Peyer's patch (tissue), 4 donors: ENCODE measurements around the gene RANGRF. TPM values are rescaled to one million over a fixed set of nuclear protein-coding genes. Genes with fewer than 3 reads are reported as not detected.

Source experiments
- DNase-seq, 3 donors: peaks; one replicate each; pipeline ENCODE4 v3.0.0-alpha.2; 2017 to 2019
- H3K27ac ChIP-seq, 4 donors: fragments of 200-600 bp; sonication (generic); one replicate each; pipeline ENCODE4 v1.5.1; 2016 to 2019
- H3K27me3 ChIP-seq, 2 donors: fragments of 200-600 bp; sonication (generic); one replicate each; pipeline ENCODE4 v1.5.1; 2019
- H3K36me3 ChIP-seq, 3 donors: fragments of 200-600 bp; sonication (generic); one replicate each; pipeline ENCODE4 v1.5.1; 2016 to 2019
- H3K4me1 ChIP-seq, 4 donors: fragments of 200-600 bp; sonication (generic); one replicate each; pipeline ENCODE4 v1.5.1; 2016 to 2019
- H3K4me3 ChIP-seq, 4 donors: fragments of 200-600 bp; sonication (generic); 1 replicate in 3 of 4; 2 replicates in 1 of 4; pipeline ENCODE4 v1.5.1; 2016 to 2019; ENCODE audit warnings: mild to moderate bottlenecking in 1 of 4
- H3K9me3 ChIP-seq, 4 donors: fragments of 200-600 bp; sonication (generic); one replicate each; pipeline ENCODE4 v1.5.1; 2016 to 2019; ENCODE audit warnings: mild to moderate bottlenecking in 1 of 4
- POLR2A ChIP-seq, 2 donors: fragments of 450-650 bp; IDR thresholded peaks; one replicate each; pipeline ENCODE4 v1.5.1; 2017; ENCODE audit warnings: antibody characterized with exemption in 2 of 2, mild to moderate bottlenecking in 2 of 2, moderate library complexity in 2 of 2
- total RNA-seq, 4 donors: library from RNA; depleted of rRNA; stranded (reverse); fragments of >200 nt; gene quantifications; one replicate each; pipeline ENCODE4 v1.1.0, GENCODE V29; 2016
- TF ChIP-seq, protein P1 (sequence below), 6 experiments: fragments of 450-650 bp in 4 of 6; fragments of 200-600 bp in 2 of 6; sonication (generic) in 1 of 6; IDR thresholded peaks; one replicate each; pipeline ENCODE4 v1.5.1; 2017 to 2019; ENCODE audit warnings: antibody characterized with exemption in 6 of 6, mild to moderate bottlenecking in 3 of 6, moderate library complexity in 1 of 6

Gene RANGRF
- total RNA-seq, 4 donors from 2014 or later: 6.8 to 27.2 (median 16.1) TPM

DNA sequence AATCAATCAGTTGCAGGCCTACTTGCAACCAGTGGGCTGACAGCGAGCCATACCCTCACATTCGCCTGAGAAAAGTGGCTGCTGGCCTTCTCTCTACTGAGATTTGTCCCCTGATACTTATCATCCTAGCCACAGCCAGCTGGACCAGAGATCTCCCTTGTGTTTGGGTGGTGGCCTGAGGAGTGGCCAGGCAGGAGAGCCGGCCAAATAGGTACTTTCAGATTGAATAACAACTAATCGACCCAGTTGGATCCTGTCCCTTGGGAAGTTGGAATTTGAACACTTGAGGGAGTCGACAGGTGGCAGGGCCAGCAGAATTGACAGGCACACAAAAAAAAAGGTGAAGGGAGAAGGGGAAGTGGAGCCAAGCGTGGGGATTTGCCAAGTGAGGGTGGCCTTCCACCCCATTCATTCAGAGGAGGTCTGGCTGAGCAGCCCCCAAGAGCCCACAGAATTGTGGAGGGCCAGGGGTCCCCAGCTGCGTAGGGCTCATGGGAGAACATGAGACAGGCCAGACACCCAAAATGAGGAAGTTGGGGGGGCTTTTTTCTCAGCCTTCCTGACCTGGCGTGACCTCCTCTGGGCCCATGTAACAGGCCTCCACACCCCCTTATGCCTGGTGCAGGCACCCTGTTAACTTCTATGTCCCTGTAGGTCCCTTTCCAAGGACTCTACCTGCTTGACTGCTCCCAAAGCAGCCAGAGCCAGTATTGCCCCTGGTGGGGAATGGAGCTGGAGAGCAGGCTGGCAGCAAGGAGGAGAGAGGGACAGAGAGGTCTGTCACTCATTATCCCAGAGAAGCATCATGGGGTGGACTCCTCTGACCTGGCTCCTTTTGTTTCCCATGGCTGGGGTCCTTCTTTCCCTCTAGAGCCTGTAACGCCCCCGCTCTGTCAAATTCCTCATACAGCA is 2.9 kb upstream of the RANGRF start:
- H3K27me3 ChIP-seq: no peaks in the 10 kb centered on the region
- no peak for DNase-seq
- no peak overlapping the region for H3K27ac ChIP-seq
- no peaks in the 10 kb centered on the region for H3K36me3 ChIP-seq
- TF ChIP-seq, protein P1, sequence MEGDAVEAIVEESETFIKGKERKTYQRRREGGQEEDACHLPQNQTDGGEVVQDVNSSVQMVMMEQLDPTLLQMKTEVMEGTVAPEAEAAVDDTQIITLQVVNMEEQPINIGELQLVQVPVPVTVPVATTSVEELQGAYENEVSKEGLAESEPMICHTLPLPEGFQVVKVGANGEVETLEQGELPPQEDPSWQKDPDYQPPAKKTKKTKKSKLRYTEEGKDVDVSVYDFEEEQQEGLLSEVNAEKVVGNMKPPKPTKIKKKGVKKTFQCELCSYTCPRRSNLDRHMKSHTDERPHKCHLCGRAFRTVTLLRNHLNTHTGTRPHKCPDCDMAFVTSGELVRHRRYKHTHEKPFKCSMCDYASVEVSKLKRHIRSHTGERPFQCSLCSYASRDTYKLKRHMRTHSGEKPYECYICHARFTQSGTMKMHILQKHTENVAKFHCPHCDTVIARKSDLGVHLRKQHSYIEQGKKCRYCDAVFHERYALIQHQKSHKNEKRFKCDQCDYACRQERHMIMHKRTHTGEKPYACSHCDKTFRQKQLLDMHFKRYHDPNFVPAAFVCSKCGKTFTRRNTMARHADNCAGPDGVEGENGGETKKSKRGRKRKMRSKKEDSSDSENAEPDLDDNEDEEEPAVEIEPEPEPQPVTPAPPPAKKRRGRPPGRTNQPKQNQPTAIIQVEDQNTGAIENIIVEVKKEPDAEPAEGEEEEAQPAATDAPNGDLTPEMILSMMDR (IDR thresholded peaks at IDR 0.05): no peak
- no peak for TF ChIP-seq POLR2A (IDR thresholded peaks at IDR 0.05)
- no peaks in the 10 kb centered on the region for H3K9me3 ChIP-seq
- H3K4me3 ChIP-seq: no peak overlapping the region
- H3K4me1 ChIP-seq: peaks cover 0 to 23% (median 7%) of the 10 kb centered on the region in 4 donors

DNA sequence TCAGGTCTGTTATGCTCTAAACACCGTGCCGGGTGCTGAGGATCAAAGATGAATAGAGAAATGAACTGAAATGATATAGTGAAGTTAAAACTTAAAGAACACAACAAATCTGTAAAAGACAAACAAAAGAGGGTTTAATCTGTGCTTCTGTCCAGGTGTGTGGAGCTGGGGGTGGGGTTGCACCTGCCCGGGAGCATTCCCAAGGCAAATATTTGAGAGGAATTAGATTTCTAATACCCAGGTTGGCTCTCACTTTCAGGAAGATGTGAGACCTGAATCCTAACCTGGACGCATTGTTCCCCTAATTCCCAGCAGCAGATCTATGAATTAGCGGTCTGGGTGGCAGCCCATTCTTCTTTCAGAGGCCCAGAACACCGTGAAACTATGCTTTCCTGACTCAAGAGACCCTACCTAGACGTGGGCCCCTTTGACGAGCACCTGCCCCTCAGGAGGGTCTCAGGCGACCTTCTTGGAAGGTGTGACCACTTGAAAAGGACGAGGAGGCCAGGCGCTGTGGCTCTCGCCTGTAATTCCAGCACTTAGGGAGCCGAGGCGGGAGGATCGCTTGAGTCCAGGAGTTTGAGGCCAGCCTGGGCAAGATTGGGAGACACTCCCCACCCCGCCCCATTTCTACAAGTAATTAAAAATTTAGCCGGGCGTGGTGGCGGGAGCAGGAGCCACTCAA is 677 bp upstream of the RANGRF start:
- no peak for DNase-seq
- H3K27ac ChIP-seq: peak overlapping the region; percentile 87 to 94 (median 90)
- no peaks in the 10 kb centered on the region for H3K36me3 ChIP-seq
- peak overlapping the region; percentile 70 to 84 (median 74) for H3K4me3 ChIP-seq
- H3K9me3 ChIP-seq: no peaks in the 10 kb centered on the region
- H3K27me3 ChIP-seq: no peaks in the 10 kb centered on the region
- H3K4me1 ChIP-seq: peaks cover 0 to 23% (median 7%) of the 10 kb centered on the region in 4 donors
- TF ChIP-seq POLR2A (IDR thresholded peaks at IDR 0.05): no peak
- TF ChIP-seq, protein P1 (IDR thresholded peaks at IDR 0.05): no peak

DNA sequence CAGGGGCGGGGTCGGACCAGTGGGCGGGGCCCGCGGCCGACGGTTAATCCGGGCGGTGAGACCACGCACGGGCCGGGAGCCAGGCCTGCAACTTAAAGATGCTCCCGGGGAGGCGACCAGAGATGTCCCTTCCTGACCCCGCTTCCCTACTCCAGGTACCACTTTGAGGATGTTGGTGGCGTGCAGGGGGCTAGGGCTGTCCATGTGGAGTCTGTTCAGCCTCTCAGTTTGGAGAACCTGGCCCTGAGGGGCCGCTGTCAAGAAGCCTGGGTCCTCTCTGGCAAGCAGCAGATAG is 580 bp downstream of the RANGRF start:
- peak in 1 of 3 donors; percentile 89 for DNase-seq

DNA sequence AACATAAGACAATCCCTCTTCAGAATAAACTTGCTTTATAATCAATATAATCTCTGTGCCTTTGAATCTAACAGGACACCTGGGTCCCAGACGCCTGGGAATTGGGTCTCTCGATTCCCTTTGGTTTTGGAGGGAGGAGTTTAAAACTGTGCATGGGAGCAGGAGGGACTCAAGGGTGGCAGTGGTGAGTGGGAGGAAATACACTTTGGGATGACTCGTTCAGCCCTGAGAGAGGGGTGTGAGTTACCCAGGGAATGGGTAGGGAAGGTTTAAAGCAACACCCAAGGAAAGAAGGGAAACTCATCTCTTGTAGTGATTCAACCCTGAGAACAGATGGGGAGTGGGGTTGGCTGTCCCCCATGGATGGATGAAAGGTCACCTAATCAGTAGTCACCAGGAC is 1.6 kb downstream of the RANGRF start:
- TF ChIP-seq, protein P1 (IDR thresholded peaks at IDR 0.05): no peak
- TF ChIP-seq POLR2A (IDR thresholded peaks at IDR 0.05): no peak
- Histone ChIP-seq H3K4me3 (no peak overlapping the region), H3K36me3 (no peaks in the 10 kb centered on the region), H3K9me3 (no peaks in the 10 kb centered on the region), H3K27me3 (no peaks in the 10 kb centered on the region), H3K27ac (no peak overlapping the region), H3K4me1 (peaks cover 0 to 34% (median 7%) of the 10 kb centered on the region in 4 donors)
- DNase-seq: no peak

More for the DNA sequence above, 580 bp downstream of the RANGRF start:
- H3K27me3 ChIP-seq: no peaks in the 10 kb centered on the region
- TF ChIP-seq POLR2A (IDR thresholded peaks at IDR 0.05): no peak
- TF ChIP-seq, protein P1 (IDR thresholded peaks at IDR 0.05): no peak
- H3K27ac ChIP-seq: peak overlapping the region; percentile 87 to 94 (median 90)
- peak overlapping the region; percentile 70 to 84 (median 74) for H3K4me3 ChIP-seq
- H3K36me3 ChIP-seq: no peaks in the 10 kb centered on the region
- peaks cover 0 to 24% (median 7%) of the 10 kb centered on the region in 4 donors for H3K4me1 ChIP-seq
- H3K9me3 ChIP-seq: no peaks in the 10 kb centered on the region

DNA sequence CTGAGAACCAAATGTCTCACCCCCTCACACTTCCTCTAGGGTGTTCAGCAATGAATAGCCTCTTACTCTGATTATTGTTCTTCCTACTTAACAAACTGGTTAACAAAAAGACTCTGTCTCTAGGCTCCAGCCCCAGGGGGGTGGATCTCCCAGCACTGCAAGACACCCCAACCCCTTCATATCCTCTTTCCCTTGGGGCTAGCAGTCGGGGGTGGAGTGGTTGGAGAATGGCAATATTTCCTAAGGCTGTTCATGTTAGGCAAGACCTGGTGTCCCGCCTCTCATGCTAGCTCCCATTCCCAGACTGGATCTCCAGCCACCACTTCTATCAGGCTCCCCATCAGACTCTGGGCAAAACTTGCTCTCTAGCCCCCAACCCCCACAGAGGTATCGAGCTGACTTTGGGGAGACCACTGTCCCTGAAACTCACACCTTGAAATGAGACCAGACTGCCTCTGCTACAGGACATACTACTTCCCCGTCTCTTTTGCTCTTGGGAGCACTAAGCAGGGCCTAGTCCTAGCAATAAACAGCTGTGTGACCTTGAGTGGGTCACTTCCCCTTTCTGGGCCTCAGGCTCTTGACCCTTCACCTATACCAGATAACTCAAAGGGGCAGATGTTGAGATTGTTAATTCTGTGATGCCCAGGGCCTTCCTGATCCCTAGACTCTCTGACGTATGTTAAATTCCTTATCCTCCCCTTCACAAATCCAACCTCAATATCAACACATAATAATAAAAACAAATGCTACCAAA is 4.3 kb downstream of the RANGRF start:
- H3K27me3 ChIP-seq: no peaks in the 10 kb centered on the region
- H3K36me3 ChIP-seq: no peaks in the 10 kb centered on the region
- peaks cover 0 to 23% (median 5%) of the 10 kb centered on the region in 4 donors for H3K4me1 ChIP-seq

More for the DNA sequence above, 4.3 kb downstream of the RANGRF start:
- Histone ChIP-seq H3K4me3 (no peak overlapping the region), H3K9me3 (no peaks in the 10 kb centered on the region), H3K27ac (no peak overlapping the region)
- TF ChIP-seq, protein P1 (IDR thresholded peaks at IDR 0.05): no peak
- no peak for TF ChIP-seq POLR2A (IDR thresholded peaks at IDR 0.05)
- no peak for DNase-seq
